GM19324 (cell line): ENCODE data around the gene TCTN1.
A peak's percentile ranks its signal among the peaks of the same experiment; 100 is the strongest.
"Not testable (repeated sequence)": the region's sequence is repeated elsewhere in the genome, so short reads cannot be mapped to it uniquely, and the experiment has no call there.

ENCODE experiments used
- ATAC-seq: cut with Tn5 transposase; IDR thresholded peaks from one replicate; pipeline ENCODE4 v1.9.1; 2021; ENCODE audit warnings: mild to moderate bottlenecking, moderate library complexity; ENCODE audit not compliant: unreplicated experiment, low FRiP score

Gene TCTN1

GRCh38 chr12:110613771-110614684 is at the start of gene TCTN1:
TSS of gene TCTN1 (plus strand) at chr12:110614129. CDS start at chr12:110614183, 54 bp downstream.
- peak; percentile 94 for ATAC-seq

GRCh38 chr12:110564471-110564991 is 49.4 kb upstream of the TCTN1 start:
- ATAC-seq = no peak

GRCh38 chr12:110565894-110566871 is 47.7 kb upstream of the TCTN1 start:
- no peak for ATAC-seq

- no peak for ATAC-seq
These were observed 46.9 kb upstream of the TCTN1 start for GRCh38 chr12:110566993-110567392.

GRCh38 chr12:110568752-110569151 is 45.2 kb upstream of the TCTN1 start:
- ATAC-seq = no peak

DNA sequence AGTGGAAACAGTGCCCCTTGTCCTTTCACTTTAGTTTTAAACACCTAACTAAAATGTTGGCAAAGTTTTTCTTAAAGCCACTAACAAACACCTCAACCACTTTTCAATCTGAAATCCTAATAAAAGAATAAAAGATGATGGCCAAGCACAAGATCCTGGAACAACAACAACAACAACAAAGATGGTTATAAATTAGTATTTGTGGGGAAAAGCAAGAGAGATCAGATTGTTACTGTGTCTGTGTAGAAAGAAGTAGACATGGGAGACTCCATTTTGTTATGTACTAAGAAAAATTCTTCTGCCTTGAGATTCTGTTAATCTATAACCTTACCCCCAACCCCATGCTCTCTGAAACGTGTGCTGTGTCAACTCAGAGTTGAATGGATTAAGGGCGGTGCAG is 44.1 kb upstream of the TCTN1 start:
- ATAC-seq = not testable (repeated sequence)

DNA sequence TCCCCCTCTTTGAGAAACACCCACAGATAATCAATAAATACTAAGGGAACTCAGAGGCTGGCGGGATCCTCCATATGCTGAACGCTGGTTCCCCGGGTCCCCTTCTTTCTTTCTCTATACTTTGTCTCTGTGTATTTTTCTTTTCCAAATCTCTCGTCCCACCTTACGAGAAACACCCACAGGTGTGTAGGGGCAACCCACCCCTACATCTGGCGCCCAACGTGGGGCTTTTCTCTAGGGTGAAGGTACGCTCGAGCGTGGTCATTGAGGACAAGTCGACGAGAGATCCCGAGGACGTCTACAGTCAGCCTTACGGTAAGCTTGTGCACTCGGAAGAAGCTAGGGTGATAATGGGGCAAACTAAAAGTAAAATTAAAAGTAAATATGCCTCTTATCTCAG is 43.1 kb upstream of the TCTN1 start:
- ATAC-seq = not testable (repeated sequence)

- no peak for ATAC-seq
These were observed 39.9 kb upstream of the TCTN1 start for GRCh38 chr12:110574044-110574443.

GRCh38 chr12:110574717-110575230 is 39.2 kb upstream of the TCTN1 start:
- not testable (repeated sequence) for ATAC-seq

- ATAC-seq = no peak
These were observed 38.6 kb upstream of the TCTN1 start for GRCh38 chr12:110575326-110575725.

DNA sequence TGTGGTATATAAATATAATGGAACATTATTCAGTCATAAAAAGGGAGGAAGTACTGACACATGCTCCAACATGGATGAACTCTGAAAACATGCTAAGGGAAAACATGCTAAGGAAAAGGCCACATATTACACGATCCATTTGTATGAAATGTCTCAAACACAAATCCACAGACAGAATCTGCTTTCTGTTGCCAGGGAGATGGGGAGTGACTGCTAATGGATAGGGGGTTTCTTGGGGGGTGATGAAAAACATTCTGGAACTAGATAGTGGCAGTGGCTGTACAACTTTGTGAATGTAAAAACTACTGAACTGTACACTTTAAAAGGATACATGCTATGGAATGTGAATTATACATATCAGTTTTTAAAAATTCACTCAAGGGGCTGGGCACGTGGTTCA is 37.4 kb upstream of the TCTN1 start:
- ATAC-seq = no peak

GRCh38 chr12:110577864-110578693 is 35.9 kb upstream of the TCTN1 start:
- ATAC-seq = no peak

DNA sequence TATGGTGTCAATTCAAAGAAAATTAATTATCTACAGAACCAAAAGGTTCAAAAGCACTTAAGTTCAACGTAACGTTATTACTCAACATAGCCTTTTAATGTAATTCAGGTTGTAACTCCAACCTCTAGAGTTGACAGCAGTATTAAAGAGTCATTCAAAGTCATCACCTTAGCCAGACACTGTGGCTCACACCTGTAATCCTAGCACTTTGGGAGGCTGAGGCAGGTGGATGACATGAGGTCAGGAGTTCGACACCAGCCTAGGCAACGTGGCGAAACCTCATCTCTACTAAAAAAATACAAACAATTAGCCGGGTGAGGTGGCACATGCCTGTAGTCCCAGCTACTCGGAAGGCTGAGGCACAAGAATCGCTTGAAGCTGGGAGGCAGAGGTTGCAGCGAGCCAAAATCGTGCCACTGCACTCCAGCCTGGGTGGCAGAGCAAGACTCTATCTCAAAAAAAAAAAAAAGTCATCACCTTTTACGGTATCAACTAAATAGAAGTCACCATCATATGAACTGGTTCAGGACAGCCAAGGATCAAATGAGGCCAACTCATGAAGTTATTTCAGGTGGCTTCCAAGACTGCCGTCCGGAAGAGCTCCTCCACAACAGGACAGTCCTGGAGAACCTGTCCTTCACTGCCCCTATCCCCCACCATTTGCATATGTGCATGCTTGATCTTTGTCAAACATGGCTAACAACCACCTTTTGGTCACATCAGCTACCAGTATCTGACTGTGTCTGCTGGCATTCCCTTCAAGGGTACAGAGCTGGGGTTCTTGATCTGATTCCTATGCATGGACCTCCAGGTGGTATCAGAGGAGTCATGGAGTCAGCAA is 35.0 kb upstream of the TCTN1 start:
- ATAC-seq = no peak

GRCh38 chr12:110579535-110580253 is 34.2 kb upstream of the TCTN1 start:
- no peak for ATAC-seq

- ATAC-seq = no peak
These were observed 32.0 kb upstream of the TCTN1 start for GRCh38 chr12:110581931-110582275.

GRCh38 chr12:110582276-110583136 is 31.4 kb upstream of the TCTN1 start:
- peak; percentile 43 for ATAC-seq
